Glutamatergic neuron (in vitro differentiated cells): ENCODE data around the gene ASPSCR1. TPM values are rescaled to one million over a fixed set of nuclear protein-coding genes. Genes with fewer than 3 reads are reported as not detected.

Source experiments
- DNase-seq: peaks from one replicate; pipeline ENCODE4 v3.0.0; 2022
- H3K27ac Mint-ChIP-seq: one replicate; pipeline ENCODE4 v1.8.0; 2020; ENCODE audit warnings: mild to moderate bottlenecking, mixed read lengths, inconsistent platforms; ENCODE audit not compliant: unreplicated experiment
- H3K27me3 Mint-ChIP-seq: one replicate; pipeline ENCODE4 v1.8.0; 2020; ENCODE audit warnings: mild to moderate bottlenecking, moderate library complexity, mixed read lengths, inconsistent platforms; ENCODE audit not compliant: unreplicated experiment
- H3K36me3 Mint-ChIP-seq: one replicate; pipeline ENCODE4 v1.8.0; 2020; ENCODE audit warnings: mild to moderate bottlenecking, mixed read lengths, inconsistent platforms; ENCODE audit not compliant: unreplicated experiment
- H3K4me1 Mint-ChIP-seq: one replicate; pipeline ENCODE4 v1.8.0; 2020; ENCODE audit warnings: mild to moderate bottlenecking, low read depth, mixed read lengths, inconsistent platforms; ENCODE audit not compliant: unreplicated experiment
- H3K4me3 Mint-ChIP-seq: one replicate; pipeline ENCODE4 v1.8.0; 2020; ENCODE audit warnings: mild to moderate bottlenecking, mixed read lengths, inconsistent platforms; ENCODE audit not compliant: unreplicated experiment
- H3K9me3 Mint-ChIP-seq: one replicate; pipeline ENCODE4 v1.8.0; 2020; ENCODE audit warnings: mild to moderate bottlenecking, moderate library complexity, mixed read lengths, inconsistent platforms; ENCODE audit not compliant: unreplicated experiment
- CTCF ChIP-seq: fragments of 200-600 bp; sonication (generic); IDR thresholded peaks from one replicate; pipeline ENCODE4 v1.5.0; 2021; ENCODE audit not compliant: partially characterized antibody, unreplicated experiment
- total RNA-seq: library from RNA; stranded (reverse); fragmentation: NEBNext Ultra II Directional; extraction: Animal tissue kit (Norgen Biotek cat#: 25700); gene quantifications from one replicate; pipeline ENCODE4 v1.2.1, GENCODE V29; 2021; ENCODE audit not compliant: unreplicated experiment

The ASPSCR1 gene
- total RNA-seq, 1 donor from 2014 or later = 51.7 TPM

GRCh38 chr17:81929253-81930141, 47.9 kb upstream of the ASPSCR1 start:
- peaks cover 13% of the 10 kb centered on the region for H3K27me3 Mint-ChIP-seq
- TF ChIP-seq CTCF = no peak
- DNase-seq = no peak

GRCh38 chr17:81930142-81931125, 47.0 kb upstream of the ASPSCR1 start:
- H3K4me3 Mint-ChIP-seq = peak overlapping the region; percentile 37
- DNase-seq = no peak
- no peaks in the 10 kb centered on the region for H3K36me3 Mint-ChIP-seq
- H3K4me1 Mint-ChIP-seq = peaks cover 17% of the 10 kb centered on the region
- H3K9me3 Mint-ChIP-seq = peaks cover 7% of the 10 kb centered on the region
- no peak for TF ChIP-seq CTCF
- H3K27me3 Mint-ChIP-seq = peaks cover 16% of the 10 kb centered on the region
- H3K27ac Mint-ChIP-seq = no peak overlapping the region

More at GRCh38 chr17:81929253-81930141, 47.9 kb upstream of the ASPSCR1 start:
- H3K27ac Mint-ChIP-seq = no peak overlapping the region
- H3K4me1 Mint-ChIP-seq = peaks cover 20% of the 10 kb centered on the region
- H3K9me3 Mint-ChIP-seq = peaks cover 8% of the 10 kb centered on the region
- no peaks in the 10 kb centered on the region for H3K36me3 Mint-ChIP-seq
- H3K4me3 Mint-ChIP-seq = peak overlapping the region; percentile 21

- Mint-ChIP-seq H3K4me1 (peaks cover 13% of the 10 kb centered on the region), H3K27me3 (peaks cover 16% of the 10 kb centered on the region), H3K4me3 (peak overlapping the region; percentile 37), H3K9me3 (peaks cover 4% of the 10 kb centered on the region), H3K27ac (no peak overlapping the region), H3K36me3 (no peaks in the 10 kb centered on the region)
- TF ChIP-seq CTCF = no peak
- no peak for DNase-seq
Measured at GRCh38 chr17:81931189-81931556, 46.3 kb upstream of the ASPSCR1 start.

GRCh38 chr17:81931557-81932332, 45.7 kb upstream of the ASPSCR1 start:
- Mint-ChIP-seq H3K27ac (no peak overlapping the region), H3K9me3 (no peaks in the 10 kb centered on the region), H3K36me3 (no peaks in the 10 kb centered on the region), H3K27me3 (peaks cover 12% of the 10 kb centered on the region), H3K4me1 (peaks cover 10% of the 10 kb centered on the region), H3K4me3 (no peak overlapping the region)
- TF ChIP-seq CTCF = no peak
- no peak for DNase-seq
